Breast epithelium (tissue), 3 donors: ENCODE data around the gene STEAP3.

Experiments used
- POLR2A ChIP-seq: fragments of 450-650 bp; IDR thresholded peaks from one replicate; pipeline ENCODE4 v1.6.1; 2016; ENCODE audit warnings: antibody characterized with exemption, mild to moderate bottlenecking, moderate library complexity
- TF ChIP-seq, protein P1 (sequence below), 3 donors: fragments of 450-650 bp; IDR thresholded peaks; one replicate each; pipeline ENCODE4 v1.5.1; 2016 to 2017; ENCODE audit warnings: antibody characterized with exemption in 3 of 3, mild to moderate bottlenecking in 3 of 3, moderate library complexity in 3 of 3

GRCh38 chr2:119263025-119263424 lies 39.4 kb downstream of the STEAP3 start:
- TF ChIP-seq POLR2A = no peak
- TF ChIP-seq, protein P1, sequence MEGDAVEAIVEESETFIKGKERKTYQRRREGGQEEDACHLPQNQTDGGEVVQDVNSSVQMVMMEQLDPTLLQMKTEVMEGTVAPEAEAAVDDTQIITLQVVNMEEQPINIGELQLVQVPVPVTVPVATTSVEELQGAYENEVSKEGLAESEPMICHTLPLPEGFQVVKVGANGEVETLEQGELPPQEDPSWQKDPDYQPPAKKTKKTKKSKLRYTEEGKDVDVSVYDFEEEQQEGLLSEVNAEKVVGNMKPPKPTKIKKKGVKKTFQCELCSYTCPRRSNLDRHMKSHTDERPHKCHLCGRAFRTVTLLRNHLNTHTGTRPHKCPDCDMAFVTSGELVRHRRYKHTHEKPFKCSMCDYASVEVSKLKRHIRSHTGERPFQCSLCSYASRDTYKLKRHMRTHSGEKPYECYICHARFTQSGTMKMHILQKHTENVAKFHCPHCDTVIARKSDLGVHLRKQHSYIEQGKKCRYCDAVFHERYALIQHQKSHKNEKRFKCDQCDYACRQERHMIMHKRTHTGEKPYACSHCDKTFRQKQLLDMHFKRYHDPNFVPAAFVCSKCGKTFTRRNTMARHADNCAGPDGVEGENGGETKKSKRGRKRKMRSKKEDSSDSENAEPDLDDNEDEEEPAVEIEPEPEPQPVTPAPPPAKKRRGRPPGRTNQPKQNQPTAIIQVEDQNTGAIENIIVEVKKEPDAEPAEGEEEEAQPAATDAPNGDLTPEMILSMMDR (IDR thresholded peaks at IDR 0.05) = no peak
